Neuronal stem cell (in vitro differentiated cells): ENCODE measurements around the gene CD300C.

Experiments
- DNase-seq: peaks from one replicate; pipeline ENCODE4 v3.0.0-alpha.2; 2013; ENCODE audit warnings: low spot score
- H2AFZ ChIP-seq: one replicate; pipeline ENCODE4 v1.6.1; 2013; ENCODE audit warnings: mild to moderate bottlenecking, low read length, inconsistent platforms
- H2AK5ac ChIP-seq: 2 replicates; pipeline ENCODE4 v1.6.1; 2013; ENCODE audit warnings: low read depth, mild to moderate bottlenecking, inconsistent platforms, low read length, moderate library complexity, mixed read lengths
- H2BK120ac ChIP-seq: 2 replicates; pipeline ENCODE4 v1.6.1; 2013; ENCODE audit warnings: low read depth, mild to moderate bottlenecking, inconsistent platforms, low read length, moderate library complexity, mixed read lengths
- H2BK12ac ChIP-seq: one replicate; pipeline ENCODE4 v1.6.1; 2013; ENCODE audit warnings: low read length, inconsistent platforms
- H2BK15ac ChIP-seq: 2 replicates; pipeline ENCODE4 v1.6.1; 2013; ENCODE audit warnings: mild to moderate bottlenecking, low read length, inconsistent platforms, mixed read lengths
- H2BK5ac ChIP-seq: one replicate; pipeline ENCODE4 v1.6.1; 2013; ENCODE audit warnings: inconsistent platforms, mild to moderate bottlenecking, low read length, moderate library complexity
- H3K14ac ChIP-seq: one replicate; pipeline ENCODE4 v1.6.1; 2013; ENCODE audit warnings: low read length, inconsistent platforms
- H3K18ac ChIP-seq: 2 replicates; pipeline ENCODE4 v1.6.1; 2013; ENCODE audit warnings: low read length, inconsistent platforms
- H3K23ac ChIP-seq: 2 replicates; pipeline ENCODE4 v1.6.1; 2013; ENCODE audit warnings: low read depth, mild to moderate bottlenecking, mixed read lengths, low read length, inconsistent platforms; ENCODE audit not compliant: poor library complexity
- H3K27ac ChIP-seq: replicated peaks from 3 replicates; pipeline ENCODE4 v1.5.1; 2013; ENCODE audit warnings: low read length, inconsistent platforms
- H3K27me3 ChIP-seq, 3 experiments: 2 replicates each; pipeline ENCODE4 v1.6.1; 2013; ENCODE audit warnings: low read length in 3 of 3, mild to moderate bottlenecking in 2 of 3, inconsistent platforms in 1 of 3, low read depth in 1 of 3, mixed read lengths in 1 of 3, moderate library complexity in 1 of 3; ENCODE audit not compliant: control insufficient read depth in 3 of 3, insufficient read depth in 3 of 3
- H3K36me3 ChIP-seq, 2 donors: replicated peaks in 1 of 2; 2 replicates each; pipeline ENCODE4 v1.6.1; 2013; ENCODE audit warnings: low read length in 2 of 2; ENCODE audit not compliant: control insufficient read depth in 2 of 2, insufficient read depth in 2 of 2
- H3K4ac ChIP-seq: 2 replicates; pipeline ENCODE4 v1.6.1; 2013; ENCODE audit warnings: inconsistent platforms, mild to moderate bottlenecking, low read length, moderate library complexity
- H3K4me1 ChIP-seq, 2 donors: 1 replicate in 1 of 2; 2 replicates in 1 of 2; pipeline ENCODE4 v1.6.1; 2013; ENCODE audit warnings: low read length in 2 of 2, low read depth in 1 of 2; ENCODE audit not compliant: control insufficient read depth in 2 of 2, insufficient read depth in 1 of 2
- H3K4me2 ChIP-seq: one replicate; pipeline ENCODE4 v1.6.1; 2013; ENCODE audit warnings: mild to moderate bottlenecking, low read length, inconsistent platforms; ENCODE audit not compliant: insufficient read depth, poor library complexity, severe bottlenecking
- H3K4me3 ChIP-seq, 2 donors: 2 replicates each; pipeline ENCODE4 v1.5.1; 2013; ENCODE audit warnings: low read length in 2 of 2, mild to moderate bottlenecking in 2 of 2, inconsistent platforms in 1 of 2, moderate library complexity in 1 of 2
- H3K79me1 ChIP-seq: one replicate; pipeline ENCODE4 v1.6.1; 2013; ENCODE audit warnings: low read depth, mild to moderate bottlenecking, inconsistent platforms, low read length, moderate library complexity
- H3K9ac ChIP-seq: one replicate; pipeline ENCODE4 v1.6.1; 2013; ENCODE audit warnings: mild to moderate bottlenecking, low read depth, low read length, inconsistent platforms; ENCODE audit not compliant: poor library complexity
- H3K9me3 ChIP-seq, 2 donors: replicated peaks in 1 of 2; 2 replicates each; pipeline versions ENCODE3 to v1.6.1; 2013; ENCODE audit warnings: low read length in 2 of 2, mild to moderate bottlenecking in 2 of 2, inconsistent platforms in 1 of 2, low read depth in 1 of 2, mixed read lengths in 1 of 2, moderate library complexity in 1 of 2; ENCODE audit not compliant: control insufficient read depth in 2 of 2, insufficient read depth in 1 of 2
- H4K8ac ChIP-seq: one replicate; pipeline ENCODE4 v1.6.1; 2013; ENCODE audit warnings: low read depth, mild to moderate bottlenecking, inconsistent platforms, low read length, moderate library complexity
- H4K91ac ChIP-seq: one replicate; pipeline ENCODE4 v1.6.1; 2013; ENCODE audit warnings: low read length, low read depth, mild to moderate bottlenecking, inconsistent platforms; ENCODE audit not compliant: poor library complexity
- WGBS, 2 donors: extraction: QIAGEN DNeasy Blood & Tissue Kit; methylation state at CpG; one replicate each; pipeline ENCODE4 v1.1.7; 2013; ENCODE audit warnings: missing lambda C conversion rate in 2 of 2, mixed read lengths in 1 of 2; ENCODE audit not compliant: insufficient read length in 2 of 2, insufficient replicate concordance in 1 of 2; ENCODE audit errors: extremely low coverage in 2 of 2; 5-methylcytosine and 5-hydroxymethylcytosine counted together

CD300C gene

GRCh38 chr17:74527756-74528155 is 18.2 kb downstream of the CD300C start:
- Histone ChIP-seq H4K91ac (no peak overlapping the region), H2BK120ac (no peak overlapping the region), H3K27ac (no peak overlapping the region), H3K4me1 (no peaks in the 10 kb centered on the region), H2BK5ac (no peak overlapping the region), H4K8ac (no peak overlapping the region), H2AFZ (no peak overlapping the region), H2BK12ac (no peak overlapping the region), H3K9me3 (peaks cover 0 to 3% of the 10 kb centered on the region in 2 donors), H3K14ac (no peak overlapping the region), H3K36me3 (no peaks in the 10 kb centered on the region), H3K4ac (no peak overlapping the region), H3K18ac (no peak overlapping the region), H3K4me2 (no peak overlapping the region), H3K9ac (no peak overlapping the region), H3K4me3 (no peak overlapping the region), H2BK15ac (no peak overlapping the region), H2AK5ac (no peak overlapping the region), H3K79me1 (no peaks in the 10 kb centered on the region), H3K23ac (no peak overlapping the region), H3K27me3 (peaks cover 0 to 2% (median 0%) of the 10 kb centered on the region in 3 experiments)
- no CpG with 5 or more reads among the region's 8 CpGs for WGBS, 2 donors
- DNase-seq = no peak

GRCh38 chr17:74527081-74527480 is 18.8 kb downstream of the CD300C start:
- Histone ChIP-seq H3K27ac (no peak overlapping the region), H3K4me1 (no peaks in the 10 kb centered on the region), H2BK5ac (no peak overlapping the region), H2BK15ac (no peak overlapping the region), H3K36me3 (no peaks in the 10 kb centered on the region), H2BK12ac (no peak overlapping the region), H3K4me3 (no peak overlapping the region), H4K8ac (no peak overlapping the region), H3K14ac (no peak overlapping the region), H3K4ac (no peak overlapping the region), H3K23ac (no peak overlapping the region), H3K9me3 (peaks cover 0 to 3% of the 10 kb centered on the region in 2 donors), H2AK5ac (no peak overlapping the region), H4K91ac (no peak overlapping the region), H2AFZ (no peak overlapping the region), H3K18ac (no peak overlapping the region), H3K4me2 (no peak overlapping the region), H3K79me1 (no peaks in the 10 kb centered on the region), H2BK120ac (no peak overlapping the region), H3K9ac (no peak overlapping the region), H3K27me3 (peaks cover 0 to 2% (median 0%) of the 10 kb centered on the region in 3 experiments)
- no CpG with 5 or more reads among the region's 5 CpGs for WGBS, 2 donors
- no peak for DNase-seq

- Histone ChIP-seq H3K27ac (no peak overlapping the region), H3K18ac (no peak overlapping the region), H3K4me3 (no peak overlapping the region), H3K79me1 (no peaks in the 10 kb centered on the region), H2BK15ac (no peak overlapping the region), H3K9ac (no peak overlapping the region), H2BK12ac (no peak overlapping the region), H3K4ac (no peak overlapping the region), H3K9me3 (peaks cover 0 to 3% of the 10 kb centered on the region in 2 donors), H3K14ac (no peak overlapping the region), H2AFZ (no peak overlapping the region), H3K4me2 (no peak overlapping the region), H2BK120ac (no peak overlapping the region), H3K23ac (no peak overlapping the region), H4K91ac (no peak overlapping the region), H3K36me3 (no peaks in the 10 kb centered on the region), H3K27me3 (peaks cover 0 to 2% (median 0%) of the 10 kb centered on the region in 3 experiments), H2BK5ac (no peak overlapping the region), H2AK5ac (no peak overlapping the region), H4K8ac (no peak overlapping the region), H3K4me1 (no peaks in the 10 kb centered on the region)
- DNase-seq = no peak
- WGBS, 2 donors = no CpG with 5 or more reads among the region's 3 CpGs
These were observed 19.2 kb downstream of the CD300C start for GRCh38 chr17:74526681-74527080.

- Histone ChIP-seq H2BK12ac (no peak overlapping the region), H3K27ac (no peak overlapping the region), H3K18ac (no peak overlapping the region), H3K4me1 (no peaks in the 10 kb centered on the region), H4K91ac (no peak overlapping the region), H3K4me2 (no peak overlapping the region), H3K79me1 (no peaks in the 10 kb centered on the region), H2BK5ac (no peak overlapping the region), H3K14ac (no peak overlapping the region), H3K4me3 (no peak overlapping the region), H3K23ac (no peak overlapping the region), H3K27me3 (peaks cover 0 to 2% (median 0%) of the 10 kb centered on the region in 3 experiments), H2BK15ac (no peak overlapping the region), H2AFZ (no peak overlapping the region), H4K8ac (no peak overlapping the region), H2AK5ac (no peak overlapping the region), H3K9me3 (peaks cover 0 to 7% of the 10 kb centered on the region in 2 donors), H2BK120ac (no peak overlapping the region), H3K36me3 (no peaks in the 10 kb centered on the region), H3K4ac (no peak overlapping the region), H3K9ac (no peak overlapping the region)
- no peak for DNase-seq
- WGBS, 2 donors = no CpG with 5 or more reads among the region's 14 CpGs
These were observed 20.1 kb downstream of the CD300C start for GRCh38 chr17:74525781-74526288.
